GM12878 (cell line): Measurements from ENCODE around the gene METTL15. TPM values are rescaled to one million over a fixed set of nuclear protein-coding genes. Genes with fewer than 3 reads are reported as not detected.

Experiments used
- polyA plus RNA-seq, 11 experiments: library from polyadenylated mRNA; depleted of rRNA in 4 of 11; unstranded in 6 of 11; stranded (reverse) in 5 of 11; fragments of >200 nt; fragmentation: Nextera tagmentation in 4 of 11; fragmentation: Illumina TruSeq in 1 of 11; extraction: Ambion mirVana in 4 of 11; extraction: Trizol in 1 of 11; gene quantifications; 1 replicate in 1 of 11; 2 replicates in 10 of 11; pipeline versions ENCODE4 v1.2.1 to v1.2.3, GENCODE V29; 2011 to 2016; ENCODE audit warnings: inconsistent platforms in 2 of 11, missing spikeins in 2 of 11, low read depth in 1 of 11
- small RNA-seq: library from RNA; depleted of rRNA; stranded (forward); fragments of <200 nt; gene quantifications from one replicate; pipeline ENCODE3, GENCODE V24; 2014
- total RNA-seq, 4 experiments: library from RNA; depleted of rRNA in 3 of 4; stranded (reverse); fragments of >200 nt in 3 of 4; fragmentation: Illumina TruSeq in 1 of 4; extraction: Trizol in 1 of 4; gene quantifications; 2 replicates each; pipeline versions ENCODE4 v1.2.1 to v1.2.3, GENCODE V29; 2013 to 2021

The METTL15 gene
- total and polyA plus RNA-seq, 10 of the 15 experiments (the other 5 are each of a cell fraction or from before 2014, with no cell fraction given): 7.9 to 16.9 (median 14.4) TPM

Small RNAs within 50 kb of the gene (small RNA-seq; reads per million reads assigned to genes)
- not detected for gene AC023206.1

Other genes starting within 250 kb of the METTL15 start
- 18.4 and 24.6 TPM in 2 replicates for gene KIF18A, start 232 bp upstream of the METTL15 start, total RNA-seq (2014; rRNA removed)
- 31.5 and 31.6 TPM in 2 replicates for gene KIF18A, start 232 bp upstream of the METTL15 start, total RNA-seq (2014; rRNA removed; fragmentation: Illumina TruSeq; extraction: Trizol)
- gene KIF18A, start 232 bp upstream of the METTL15 start, total RNA-seq (2021): 18.1 and 19.4 TPM in 2 replicates
- gene KIF18A, start 232 bp upstream of the METTL15 start, polyA plus RNA-seq (2011; rRNA removed): 21.5 and 35.0 TPM in 2 replicates
- 22.5 and 28.0 TPM in 2 replicates for gene KIF18A, start 232 bp upstream of the METTL15 start, polyA plus RNA-seq (2014; fragmentation: Illumina TruSeq; extraction: Trizol)
- gene KIF18A, start 232 bp upstream of the METTL15 start, polyA plus RNA-seq (2014; fragmentation: Nextera tagmentation; extraction: Ambion mirVana): 10 to 100 TPM; 11.5 to 14.9 TPM
- gene KIF18A, start 232 bp upstream of the METTL15 start, polyA plus RNA-seq (2014; rRNA removed): 9.5 and 11.2 TPM in 2 replicates
- 10 to 100 TPM; 21.4 to 27.4 TPM for gene KIF18A, start 232 bp upstream of the METTL15 start, polyA plus RNA-seq (2016; fragmentation: Nextera tagmentation; extraction: Ambion mirVana)